Panc1 (cell line): ENCODE measurements around the gene KLHDC7A. TPM values are rescaled to one million over a fixed set of nuclear protein-coding genes. Genes with fewer than 3 reads are reported as not detected.

ENCODE experiments used
- ATAC-seq: fragments of 200-7000 bp; cut with Tn5 transposase; 2 replicates; pipeline ENCODE4 v1.9.1; 2020; ENCODE audit warnings: mild to moderate bottlenecking, moderate library complexity
- BruUV-seq: library from RNA; stranded (reverse); fragments of 400-500 nt; replicated peaks from 2 replicates; lab custom pipeline; 2021; lab: Mats Ljungman, UMichigan
- CTCF ChIA-PET: fragments of 300-600 bp; sonication (Branson Sonifier 250); formaldehyde crosslinking; loops from one replicate; lab custom pipeline; 2022; ENCODE audit warnings: antibody characterized with exemption; lab: Charles Lee
- POLR2A ChIA-PET: fragments of 300-600 bp; sonication (Branson Sonifier 250); formaldehyde crosslinking; loops from one replicate; lab custom pipeline; 2022; ENCODE audit warnings: antibody characterized with exemption; lab: Charles Lee
- DNase-seq: peaks from one replicate; pipeline ENCODE4 v3.0.0-alpha.2; 2010; ENCODE audit warnings: low read depth, low spot score
- H3K27ac ChIP-seq: 2 replicates; pipeline ENCODE4 v1.5.1; 2011; ENCODE audit warnings: mild to moderate bottlenecking, low read length, inconsistent platforms
- H3K27me3 ChIP-seq: fragments of 200-500 bp; sonication (Bioruptor generic); 2 replicates; pipeline ENCODE4 v1.6.0; 2014; ENCODE audit warnings: low read length, inconsistent platforms; ENCODE audit not compliant: control insufficient read depth, insufficient read depth
- H3K36me3 ChIP-seq: fragments of 200-500 bp; sonication (Bioruptor generic); 2 replicates; pipeline ENCODE4 v1.5.1; 2014; ENCODE audit warnings: inconsistent platforms, mild to moderate bottlenecking, low read length, moderate library complexity; ENCODE audit not compliant: control insufficient read depth, insufficient read depth
- H3K4me1 ChIP-seq: 2 replicates; pipeline ENCODE4 v1.5.1; 2011; ENCODE audit warnings: inconsistent platforms, mild to moderate bottlenecking, low read length, moderate library complexity; ENCODE audit not compliant: control insufficient read depth, insufficient read depth
- H3K4me3 ChIP-seq, 2 experiments: 2 replicates each; pipeline ENCODE4 v1.5.1; 2011 to 2012; ENCODE audit warnings: low read depth in 2 of 2, low read length in 2 of 2, mild to moderate bottlenecking in 2 of 2, inconsistent platforms in 1 of 2, moderate library complexity in 1 of 2
- H3K9me3 ChIP-seq: fragments of 200-500 bp; sonication (Bioruptor generic); 2 replicates; pipeline ENCODE4 v1.5.1; 2014; ENCODE audit warnings: low read depth, mild to moderate bottlenecking, inconsistent platforms, low read length, moderate library complexity; ENCODE audit not compliant: control insufficient read depth, insufficient read depth
- CTCF ChIP-seq: fragments of 450-650 bp; IDR thresholded peaks from 2 replicates; pipeline ENCODE4 v1.5.1; 2017; ENCODE audit warnings: mild to moderate bottlenecking
- POLR2AphosphoS5 ChIP-seq: IDR thresholded peaks from 2 replicates; pipeline ENCODE4 v1.6.1; 2012; ENCODE audit warnings: mild to moderate bottlenecking, low read depth, low read length, moderate library complexity
- REST ChIP-seq, 2 experiments: IDR thresholded peaks; 2 replicates each; pipeline ENCODE4 v1.6.1; 2011 to 2012; ENCODE audit warnings: low read depth in 2 of 2, control low read depth in 1 of 2, low read length in 1 of 2, mild to moderate bottlenecking in 1 of 2, moderate library complexity in 1 of 2; ENCODE audit not compliant: insufficient read depth in 1 of 2
- SIN3A ChIP-seq: IDR thresholded peaks from 2 replicates; pipeline ENCODE4 v1.6.1; 2012; ENCODE audit warnings: low read depth, mild to moderate bottlenecking, low read length, moderate library complexity, borderline replicate concordance; ENCODE audit not compliant: insufficient read depth
- TCF7L2 ChIP-seq: IDR thresholded peaks from 2 replicates; pipeline ENCODE4 v1.6.1; 2011; ENCODE audit warnings: mild to moderate bottlenecking, low read depth, low read length, inconsistent platforms
- in situ Hi-C: cut with HindIII; loops from 2 replicates; pipeline ENCODE4 v1.10.0; 2016; ENCODE audit warnings: low sequenced_read_pairs, low pct_unique_long_range_greater_than_20kb
- intact Hi-C: fragments of 100-400 bp; cut with micrococcal nuclease; formaldehyde crosslinking; loops from one replicate; pipeline ENCODE4 v1.10.0; 2022; ENCODE audit not compliant: unreplicated experiment
- total RNA-seq: library from RNA; stranded (reverse); gene quantifications from one replicate; pipeline ENCODE4 v1.2.1, GENCODE V29; 2021; ENCODE audit not compliant: unreplicated experiment

The KLHDC7A gene
- total RNA-seq, 1 experiment from 2014 or later, result 0.31 TPM

DNA sequence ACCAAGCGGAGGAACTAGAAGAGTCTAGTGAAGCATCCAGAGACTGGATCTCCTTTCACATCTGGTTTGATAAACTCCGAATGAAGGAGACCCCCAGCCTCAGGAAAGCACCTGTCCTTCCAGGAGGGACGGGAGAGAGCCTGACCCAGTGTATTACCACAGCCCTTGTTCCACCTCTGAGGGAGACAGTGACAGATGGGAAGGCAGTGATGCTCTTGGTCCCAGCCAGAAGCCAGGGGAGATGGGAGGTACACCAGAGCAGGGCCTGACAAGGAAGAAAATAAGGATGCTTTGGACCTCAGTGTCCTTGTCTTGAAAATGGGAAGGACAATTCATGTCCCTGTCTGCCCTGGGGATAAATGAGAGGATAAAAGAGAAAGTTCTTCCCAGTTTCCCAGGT lies 3.5 kb downstream of the KLHDC7A start:
- in situ Hi-C loops, result no loop called here
- DNase-seq (no peak), ATAC-seq (no peak)
- H3K27ac ChIP-seq, result no peak overlapping the region
- no peaks in the 10 kb centered on the region for H3K27me3 ChIP-seq
- H3K4me3 ChIP-seq, result no peak overlapping the region
- intact Hi-C loops, result no loop called here
- no peaks in the 10 kb centered on the region for H3K4me1 ChIP-seq
- POLR2A ChIA-PET, result no interaction called here
- CTCF ChIA-PET, result no interaction called here
- BruUV-seq, result no TSS peak
- TF ChIP-seq REST (IDR thresholded peaks at IDR 0.05; ENCODE audit: insufficient read depth in 1 of 2, low read depth in 2 of 2, low read length in 1 of 2) (no peak), TCF7L2 (no peak), CTCF (no peak), POLR2AphosphoS5 (no peak), SIN3A (no peak)
- H3K36me3 ChIP-seq, result no peaks in the 10 kb centered on the region
- no peaks in the 10 kb centered on the region for H3K9me3 ChIP-seq

DNA sequence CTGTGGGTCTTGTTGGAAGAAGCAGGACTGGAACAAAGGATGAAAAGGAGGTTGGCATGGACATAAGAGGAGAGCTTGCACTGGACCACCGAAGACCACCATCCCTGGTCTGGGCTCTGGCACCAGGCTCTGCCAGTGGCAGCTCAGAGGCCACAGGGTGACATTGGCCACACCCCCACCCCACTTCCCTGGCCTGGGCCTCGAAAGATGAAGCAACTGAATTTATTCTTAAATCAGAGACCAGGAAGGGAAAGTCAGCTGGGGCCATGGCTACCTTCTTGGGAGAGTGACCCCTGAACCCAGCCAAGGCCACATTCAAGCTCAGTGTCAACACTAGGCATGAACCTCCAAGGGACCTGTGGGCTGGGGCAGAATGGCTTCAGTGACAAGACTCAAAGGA lies 4.0 kb downstream of the KLHDC7A start:
- H3K27me3 ChIP-seq, result no peaks in the 10 kb centered on the region
- no peak overlapping the region for H3K4me3 ChIP-seq
- H3K4me1 ChIP-seq, result no peaks in the 10 kb centered on the region
- H3K27ac ChIP-seq, result no peak overlapping the region
- H3K9me3 ChIP-seq, result no peaks in the 10 kb centered on the region
- CTCF ChIA-PET, result no interaction called here
- no peak for ATAC-seq
- H3K36me3 ChIP-seq, result no peaks in the 10 kb centered on the region
- BruUV-seq, result no TSS peak
- in situ Hi-C loops (no loop called here), intact Hi-C loops (no loop called here)
- POLR2A ChIA-PET, result no interaction called here
- no peak for DNase-seq
- TF ChIP-seq POLR2AphosphoS5, result no peak
- no peak for TF ChIP-seq REST (IDR thresholded peaks at IDR 0.05; ENCODE audit: insufficient read depth in 1 of 2, low read depth in 2 of 2, low read length in 1 of 2)
- TF ChIP-seq SIN3A, result no peak
- TF ChIP-seq CTCF, result no peak
- TF ChIP-seq TCF7L2, result no peak
